ENCODE results near the gene RANBP3.
"Not testable (repeated sequence)": the region's sequence is repeated elsewhere in the genome, so short reads cannot be mapped to it uniquely, and the experiment has no call there.

The RANBP3 gene

GRCh38 chr19:6006070-6006446 is 28.1 kb upstream of the RANBP3 start:
- DNase-seq: not testable (repeated sequence)

DNA sequence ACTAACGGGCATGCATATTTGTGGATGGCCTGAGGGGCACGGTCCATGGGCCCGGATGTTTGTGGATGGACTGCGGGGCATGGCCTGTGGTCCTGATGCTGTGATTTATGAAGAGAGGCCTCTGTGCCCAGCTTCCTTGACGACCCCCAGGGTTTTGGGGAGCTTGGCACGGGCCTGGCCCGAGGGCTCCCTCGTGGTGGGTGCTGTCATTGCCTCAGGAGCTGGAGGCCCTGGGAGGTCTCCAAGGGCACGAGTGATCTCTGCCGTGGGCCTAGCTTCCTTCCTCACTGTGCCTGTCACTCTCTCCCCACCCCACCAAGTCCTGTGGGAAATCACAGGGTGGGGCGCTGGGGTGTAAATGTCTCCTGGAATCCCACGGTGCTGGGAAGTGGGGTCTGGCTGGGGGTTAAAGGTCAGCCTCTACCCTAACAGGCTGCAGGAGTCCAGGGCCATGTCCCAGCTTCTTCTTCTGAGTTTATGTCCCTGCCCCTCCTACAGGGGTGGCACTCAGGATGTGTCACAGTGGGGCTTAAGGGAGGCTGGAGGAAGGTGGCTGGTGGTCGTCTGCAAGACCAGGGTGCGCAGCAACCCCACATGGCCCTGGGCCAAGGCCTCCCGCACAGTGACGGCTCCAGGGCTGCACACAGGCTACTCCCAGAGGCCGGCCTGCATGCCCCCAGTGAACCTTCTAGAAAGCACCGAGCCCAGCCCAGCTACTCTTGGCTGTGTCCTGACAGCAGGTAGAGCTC is 27.6 kb upstream of the RANBP3 start:
- DNase-seq: no peak

- DNase-seq: no peak
These were observed 26.0 kb upstream of the RANBP3 start for GRCh38 chr19:6003976-6004375.

DNA sequence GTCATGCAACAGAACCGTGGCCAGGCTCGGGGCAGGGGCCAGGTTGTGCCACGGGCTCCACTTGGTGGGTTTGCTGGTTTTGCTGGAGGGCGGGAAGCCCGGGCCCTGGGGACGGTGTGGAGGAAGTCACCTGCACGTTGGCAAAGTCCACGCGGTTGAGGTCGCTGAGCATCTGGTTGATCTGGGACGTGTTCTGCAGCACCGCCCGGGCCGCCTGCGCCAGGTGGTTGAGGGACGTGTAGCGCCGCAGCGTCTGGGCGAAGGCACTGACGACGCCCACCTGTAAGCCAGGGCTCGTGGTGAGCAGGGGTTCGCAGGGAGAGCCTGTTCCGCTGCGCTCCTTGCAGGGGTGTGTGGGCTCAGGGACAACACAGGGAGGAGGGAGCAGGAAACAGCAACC is 24.7 kb upstream of the RANBP3 start:
- no peak for DNase-seq

DNA sequence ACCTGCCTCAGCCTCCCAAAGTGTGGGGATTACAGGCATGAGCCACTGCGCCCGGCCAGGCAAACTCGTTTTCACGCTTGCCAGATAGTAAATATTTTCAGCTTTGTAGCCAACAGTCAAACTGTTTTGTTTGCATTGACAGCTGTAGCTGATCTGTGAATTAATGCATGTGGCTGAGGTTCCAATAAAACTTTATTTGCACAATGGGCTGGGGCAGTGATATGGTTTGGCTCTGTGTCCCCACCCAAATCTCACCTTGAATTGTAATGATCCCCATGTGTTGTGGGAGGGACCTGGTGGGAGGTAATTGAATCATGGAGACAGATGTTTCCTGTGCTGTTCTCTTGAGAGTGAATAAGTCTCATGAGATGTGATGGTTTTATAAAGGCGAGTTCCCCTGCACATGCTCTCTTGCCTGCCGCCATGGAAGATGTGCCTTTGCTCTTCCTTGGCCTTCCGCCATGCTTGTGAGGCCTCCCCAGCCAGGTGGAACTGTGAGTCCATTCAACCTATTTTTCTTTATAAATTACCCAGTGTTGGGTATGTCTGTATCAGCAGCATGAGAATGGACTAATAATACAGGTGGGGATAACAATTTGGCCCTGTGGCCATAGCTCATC is 22.4 kb upstream of the RANBP3 start:
- DNase-seq: no peak

GRCh38 chr19:5999693-6000092 is 21.8 kb upstream of the RANBP3 start:
- DNase-seq: no peak

DNA sequence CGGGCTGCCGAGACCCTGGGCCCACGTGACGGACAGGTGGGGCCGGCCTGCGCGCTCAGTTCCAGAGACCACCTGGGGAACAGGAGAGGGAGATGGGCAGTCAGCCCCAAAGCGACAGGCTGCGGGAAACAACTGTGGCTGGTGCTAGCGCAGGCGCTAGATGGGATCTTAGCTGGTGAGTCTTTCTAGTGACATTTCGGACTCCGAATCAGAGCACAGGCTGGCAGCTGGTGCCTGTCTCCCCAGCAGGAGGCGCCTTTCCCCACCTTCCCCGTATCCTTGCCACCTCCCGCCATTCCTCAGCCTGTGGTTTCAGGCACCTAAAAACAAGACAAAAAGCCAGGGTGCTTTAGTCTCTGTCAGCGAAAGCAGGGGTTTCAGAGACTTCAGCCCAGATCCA is 19.4 kb upstream of the RANBP3 start:
- DNase-seq: no peak

DNA sequence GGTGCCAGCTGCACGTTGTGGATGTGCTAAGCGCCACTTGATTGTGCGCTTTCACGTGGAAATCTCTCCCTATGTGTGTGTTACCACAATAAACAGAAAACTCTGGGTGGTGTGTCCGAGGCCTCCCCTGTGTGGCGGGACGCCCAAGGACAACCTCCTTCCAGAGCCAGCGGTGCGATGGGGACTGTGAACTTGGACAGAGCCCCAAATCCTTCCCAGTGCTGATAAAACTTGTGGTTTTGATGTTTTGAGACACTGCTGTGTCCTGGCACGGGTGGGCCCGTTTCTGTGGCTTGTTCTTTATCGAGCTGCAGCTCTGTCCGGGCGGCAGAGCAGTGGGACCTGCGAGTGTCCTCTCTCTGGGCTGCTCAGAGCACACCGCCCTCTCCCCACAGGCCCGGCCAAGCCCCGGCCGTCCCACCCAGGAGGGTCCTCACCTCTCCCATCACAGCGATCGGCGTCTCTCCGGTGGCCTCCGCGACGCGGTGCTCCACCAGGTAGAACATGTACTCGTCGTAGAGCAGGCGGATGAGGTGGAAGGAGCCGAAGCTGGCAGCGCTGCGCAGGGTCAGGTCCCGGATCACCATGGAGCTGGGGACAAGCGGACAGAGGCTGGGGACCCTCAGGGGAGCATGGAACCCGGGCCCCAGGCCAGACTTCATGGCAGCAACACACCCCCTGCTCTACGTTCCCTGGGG is 18.8 kb upstream of the RANBP3 start:
- no peak for DNase-seq

- DNase-seq: no peak
These were observed 18.2 kb upstream of the RANBP3 start for GRCh38 chr19:5996102-5996501.

DNA sequence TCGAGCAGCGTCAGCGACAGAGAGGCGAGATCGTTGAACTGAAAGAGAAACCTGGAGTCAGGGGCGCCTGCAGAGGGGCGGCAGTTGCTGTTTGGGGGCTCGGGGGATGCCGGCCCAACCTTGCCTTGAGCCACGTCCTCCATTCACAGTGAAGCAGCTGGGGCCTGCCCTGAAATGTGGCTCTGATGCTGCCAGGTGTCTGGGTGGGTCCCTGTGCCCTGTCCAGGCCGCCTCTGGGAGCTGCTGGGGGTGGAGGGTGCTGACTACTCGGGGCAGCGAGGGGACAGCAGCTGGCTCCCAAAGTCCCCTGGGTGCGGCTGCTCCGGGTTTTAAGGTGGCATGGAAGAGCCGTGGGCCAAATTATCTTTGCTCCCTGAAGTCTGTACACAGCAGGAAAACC is 17.7 kb upstream of the RANBP3 start:
- DNase-seq: no peak

DNA sequence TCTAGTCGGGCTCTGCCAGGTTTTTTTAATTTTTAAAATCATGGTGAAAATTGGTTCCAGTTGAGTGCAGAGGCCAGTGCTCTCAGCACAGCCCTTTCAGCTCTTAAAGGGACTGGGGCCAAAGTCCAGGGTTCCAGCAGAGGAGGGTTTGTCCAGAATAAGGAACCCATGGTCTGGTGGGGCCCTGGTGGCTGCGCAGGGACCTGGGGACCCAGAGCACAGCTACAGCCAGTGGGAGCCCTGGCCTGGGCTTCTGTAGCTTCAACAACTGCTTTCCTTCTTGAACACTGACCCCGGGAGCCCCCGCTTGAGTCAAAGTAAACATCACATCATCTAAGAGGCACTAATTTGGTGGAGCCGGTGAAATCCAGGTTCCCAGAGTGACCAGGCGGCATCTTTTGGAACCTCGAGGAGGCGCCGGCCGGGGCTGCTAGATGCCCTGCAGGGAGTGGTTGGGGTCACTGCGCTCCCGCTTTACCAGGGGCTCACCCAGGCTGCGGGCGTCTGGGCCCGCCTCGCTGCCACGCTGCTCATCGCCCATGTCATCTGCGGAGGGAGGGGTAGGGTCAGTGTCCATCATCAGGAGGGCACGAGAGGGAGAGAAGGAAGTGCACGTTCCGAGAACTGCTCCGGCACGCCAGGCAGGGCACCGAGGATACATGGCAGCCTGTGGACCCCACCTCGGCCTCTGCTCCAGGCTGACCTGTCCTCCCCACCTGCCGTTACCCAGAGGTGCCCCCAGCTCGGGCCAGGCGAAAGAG is 16.6 kb upstream of the RANBP3 start:
- no peak for DNase-seq

GRCh38 chr19:5993648-5994358 is 15.9 kb upstream of the RANBP3 start:
- DNase-seq: no peak

GRCh38 chr19:5993201-5993600 is 15.3 kb upstream of the RANBP3 start:
- no peak for DNase-seq

DNA sequence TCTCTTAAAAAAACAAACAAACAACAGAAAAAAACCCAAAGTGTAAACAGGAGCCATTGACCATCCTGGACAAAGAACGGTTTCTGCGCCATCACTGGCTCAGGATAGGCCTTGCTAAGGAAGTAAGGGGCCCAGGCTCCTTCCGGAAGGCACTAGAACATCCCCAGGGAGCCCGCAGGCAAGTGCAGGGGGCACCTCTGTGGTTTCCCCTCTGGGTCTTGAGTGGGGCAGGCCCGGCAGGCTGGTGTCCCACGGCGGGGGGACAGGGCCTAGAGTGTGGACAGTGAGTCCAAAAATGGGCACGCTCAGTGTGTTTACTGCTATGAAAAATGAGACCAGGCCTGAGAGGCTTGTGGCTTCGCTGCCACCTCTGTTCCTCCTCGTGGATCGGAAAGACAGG is 14.8 kb upstream of the RANBP3 start:
- DNase-seq: no peak

DNA sequence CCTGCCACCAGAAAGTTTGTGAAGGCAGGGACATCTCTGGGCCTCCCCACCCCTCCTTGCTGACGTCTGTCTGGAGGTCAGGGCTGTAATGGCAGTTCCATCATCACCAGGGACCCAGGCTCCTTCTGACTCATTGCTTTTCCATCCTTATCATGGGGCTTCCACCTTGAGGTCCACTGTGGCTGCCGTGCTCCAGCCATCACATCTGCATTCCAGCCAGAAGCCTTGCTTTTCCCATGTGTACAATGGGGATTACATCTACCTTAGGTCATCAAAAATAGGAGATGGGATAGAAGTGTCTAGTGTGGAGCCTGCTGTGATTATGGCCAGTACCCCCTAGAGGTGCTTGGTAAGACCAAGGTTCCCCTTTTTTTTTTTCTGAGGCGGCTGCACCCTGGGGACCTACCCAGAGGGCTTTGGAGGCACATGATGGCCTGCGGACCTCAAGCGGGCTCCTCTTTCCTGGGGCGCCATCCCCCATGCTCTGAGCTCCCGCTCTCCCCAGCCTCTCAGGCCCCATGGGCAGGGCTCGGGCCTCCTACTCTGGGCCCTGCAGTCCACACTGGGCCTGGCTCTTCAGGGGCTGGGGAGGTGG is 13.4 kb upstream of the RANBP3 start:
- DNase-seq: no peak

GRCh38 chr19:5990289-5990797 is 12.4 kb upstream of the RANBP3 start:
- no peak for DNase-seq

- no peak for DNase-seq
These were observed 11.6 kb upstream of the RANBP3 start for GRCh38 chr19:5989388-5990074.

- DNase-seq: no peak
These were observed 10.8 kb upstream of the RANBP3 start for GRCh38 chr19:5988517-5989387.

- DNase-seq: peak in 1 of 2 experiments; percentile 64
These were observed 9.3 kb upstream of the RANBP3 start for GRCh38 chr19:5987077-5987818.

DNA sequence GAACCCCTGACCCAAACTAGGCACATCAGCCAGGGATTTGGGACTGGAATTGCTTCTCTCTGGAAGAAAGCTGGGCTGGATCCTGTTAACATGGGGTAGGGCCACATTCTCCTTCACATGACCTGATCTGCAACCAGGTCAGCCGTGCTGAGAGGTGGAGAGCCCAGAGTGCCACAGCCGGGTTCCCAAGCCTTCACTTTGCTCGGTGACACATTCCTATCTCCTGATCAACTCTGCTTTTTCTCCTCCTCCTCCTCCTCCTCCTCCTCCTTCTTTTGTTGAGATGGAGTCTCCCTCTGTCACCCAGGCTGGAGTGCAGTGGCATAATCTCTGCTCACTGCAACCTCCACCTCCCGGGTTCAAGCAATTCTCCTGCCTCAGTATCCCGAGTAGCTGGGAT is 7.9 kb upstream of the RANBP3 start:
- DNase-seq: not testable (repeated sequence)

All from cerebellar nuclear complex (tissue), 1 donor.